Uterus (tissue), 2 donors: ENCODE data around the gene PPP1R3D.

Experiments
- CTCF ChIP-seq, 4 experiments: fragments of 200-600 bp in 2 of 4; fragments of 450-650 bp in 2 of 4; sonication (generic) in 2 of 4; IDR thresholded peaks; one replicate each; pipeline ENCODE4 v1.5.1; 2016 to 2019; ENCODE audit warnings: antibody characterized with exemption in 4 of 4, mild to moderate bottlenecking in 2 of 4, moderate library complexity in 1 of 4
- POLR2A ChIP-seq, 2 donors: fragments of 450-650 bp; IDR thresholded peaks; one replicate each; pipeline ENCODE4 v1.6.1; 2016; ENCODE audit warnings: antibody characterized with exemption in 2 of 2, mild to moderate bottlenecking in 1 of 2, moderate library complexity in 1 of 2

- TF ChIP-seq CTCF (IDR thresholded peaks at IDR 0.05): peak; percentile 81 to 96 (median 92)
- TF ChIP-seq POLR2A (IDR thresholded peaks at IDR 0.05): peak in 1 of 2 donors; percentile 30
These were observed 6.1 kb downstream of the PPP1R3D start for GRCh38 chr20:59933849-59934585.
